HG03135 (cell line): ENCODE results near the gene HIBCH.
"Not testable (repeated sequence)": the region's sequence is repeated elsewhere in the genome, so short reads cannot be mapped to it uniquely, and the experiment has no call there.

Experiments used
- ATAC-seq: cut with Tn5 transposase; IDR thresholded peaks from one replicate; pipeline ENCODE4 v1.9.1; 2021; ENCODE audit warnings: mild to moderate bottlenecking, moderate library complexity; ENCODE audit not compliant: unreplicated experiment

HIBCH gene

DNA sequence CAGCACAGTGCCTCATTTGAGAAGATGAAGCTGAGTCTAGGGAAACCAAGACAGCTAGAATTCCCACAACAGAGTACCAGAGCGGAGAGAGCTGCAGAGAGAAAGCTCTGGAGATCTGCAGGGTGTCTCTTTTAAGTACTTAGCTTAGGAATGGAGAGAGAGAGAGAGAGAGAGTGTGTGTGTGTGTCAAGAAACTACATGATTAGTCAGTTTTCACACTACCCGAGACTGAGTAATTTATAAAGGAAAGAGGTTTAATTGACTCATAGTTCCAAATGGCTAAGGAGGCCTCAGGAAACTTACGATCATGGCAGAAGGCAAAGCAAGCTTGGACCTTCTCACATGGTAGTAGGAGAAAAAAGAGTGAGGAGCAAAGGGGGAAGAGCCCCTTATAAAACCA is 64.0 kb downstream of the HIBCH start:
- ATAC-seq: no peak

DNA sequence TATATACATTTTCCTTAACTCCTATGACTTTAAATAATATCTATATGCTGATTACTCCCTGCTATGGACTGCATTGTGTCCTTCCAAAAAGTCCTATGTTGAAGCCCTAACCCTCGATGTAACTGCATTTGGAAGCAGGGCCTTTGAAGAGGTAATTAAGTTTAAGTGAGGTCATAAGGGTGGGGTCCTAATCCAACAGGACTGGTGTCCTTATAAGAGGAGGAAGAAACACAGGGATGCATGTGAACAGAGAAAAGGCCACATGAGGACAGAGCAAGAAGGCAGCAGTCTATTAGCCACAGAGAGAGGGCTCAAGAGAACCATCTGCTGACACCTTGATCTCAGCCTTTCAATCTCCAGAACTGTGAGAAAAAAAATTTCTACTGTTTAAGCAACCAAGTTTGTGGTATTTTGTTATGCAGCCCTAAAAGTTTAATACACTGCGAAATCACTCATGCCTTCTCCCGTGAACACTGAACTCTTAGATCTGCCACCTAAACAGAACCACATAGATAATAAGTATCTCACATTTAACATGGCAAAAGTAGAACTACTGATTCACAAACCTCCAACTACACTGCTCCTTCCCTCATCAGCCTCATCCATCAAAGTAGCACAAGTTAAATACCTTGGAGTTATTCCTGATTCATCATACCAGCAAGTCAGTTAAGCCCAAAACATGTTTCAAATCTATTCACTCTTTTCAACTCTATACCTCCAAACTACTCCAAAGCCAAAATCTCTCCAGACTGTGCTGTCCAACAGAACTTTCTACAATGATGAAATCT is 65.4 kb downstream of the HIBCH start:
- ATAC-seq: no peak

DNA sequence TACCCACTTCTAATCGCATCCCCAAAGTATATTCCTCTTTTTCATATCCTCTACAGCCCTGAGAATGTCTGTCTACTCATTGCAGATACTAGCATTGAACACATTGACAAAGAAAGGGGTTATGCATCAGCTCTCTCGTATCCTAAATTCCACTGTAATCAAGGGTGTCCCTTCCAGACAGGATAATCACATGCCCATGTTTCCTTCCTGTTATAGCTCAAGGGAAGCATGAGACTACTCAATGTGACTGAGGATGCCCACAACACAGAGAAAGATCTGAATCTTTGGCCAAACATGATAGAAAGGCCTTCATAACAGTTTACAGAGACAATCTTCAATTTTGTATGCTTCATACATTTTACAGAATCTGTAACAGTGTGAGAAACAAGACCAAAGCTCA is 69.2 kb downstream of the HIBCH start:
- no peak for ATAC-seq

DNA sequence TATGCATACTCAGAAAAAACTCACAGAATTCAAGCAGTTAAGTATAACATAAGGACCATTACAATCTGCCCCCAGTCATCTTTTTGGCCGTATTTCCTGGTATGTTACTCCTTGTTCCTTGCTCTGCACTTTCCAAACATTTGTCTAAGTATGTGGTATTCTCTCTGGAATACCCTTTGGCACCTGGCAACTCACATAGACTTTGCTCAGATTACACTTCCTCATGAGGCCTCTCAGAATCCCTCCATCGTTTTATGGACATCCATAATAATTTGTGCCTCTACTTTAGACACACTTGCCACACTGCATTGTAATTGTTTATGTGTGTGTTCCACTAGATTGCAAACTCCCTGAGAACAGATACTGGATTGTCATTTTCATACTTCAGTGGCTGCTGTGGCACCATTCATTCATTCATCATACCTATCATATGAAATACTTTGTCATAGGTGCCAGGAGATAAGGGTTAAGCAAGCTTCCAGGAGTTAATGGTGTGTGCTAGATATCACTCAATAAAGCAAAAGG is 84.0 kb downstream of the HIBCH start:
- no peak for ATAC-seq

DNA sequence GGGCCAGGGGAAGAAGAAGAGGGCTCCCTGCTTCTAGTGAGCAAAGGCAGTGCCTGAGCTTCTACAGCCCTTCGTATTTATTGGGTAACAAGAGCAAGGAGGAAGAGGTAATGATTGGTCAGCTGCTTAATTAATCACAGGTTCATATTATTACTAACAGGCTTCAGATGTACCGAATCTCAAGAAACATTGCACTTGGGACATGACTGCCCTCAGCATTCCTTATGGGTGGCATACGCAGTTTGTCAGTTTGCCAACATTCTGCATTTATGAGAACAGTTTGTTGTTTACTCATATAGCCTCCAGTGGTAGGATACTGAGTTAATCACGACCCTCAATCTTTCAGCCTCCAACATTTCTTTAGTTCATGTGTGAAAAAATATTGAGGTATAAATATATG is 84.5 kb downstream of the HIBCH start:
- ATAC-seq: no peak

DNA sequence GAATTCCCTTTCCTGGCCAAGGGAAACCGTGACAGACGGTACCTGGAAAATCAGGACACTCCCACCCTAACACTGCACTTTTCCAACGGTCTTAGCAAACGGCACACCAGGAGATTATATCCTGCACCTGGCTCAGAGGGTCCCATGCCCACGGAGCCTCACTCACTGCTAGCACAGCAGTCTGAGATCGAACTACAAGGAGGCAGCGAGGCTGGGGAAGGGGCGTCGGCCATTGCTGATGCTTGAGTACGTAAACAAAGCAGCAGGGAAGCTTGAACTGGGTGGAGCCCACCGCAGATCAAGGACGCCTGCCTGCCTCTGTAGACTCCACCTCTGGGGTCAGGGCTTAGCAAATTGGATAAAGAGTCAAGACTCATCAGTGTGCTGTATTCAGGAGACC is 95.6 kb downstream of the HIBCH start:
- not testable (repeated sequence) for ATAC-seq

DNA sequence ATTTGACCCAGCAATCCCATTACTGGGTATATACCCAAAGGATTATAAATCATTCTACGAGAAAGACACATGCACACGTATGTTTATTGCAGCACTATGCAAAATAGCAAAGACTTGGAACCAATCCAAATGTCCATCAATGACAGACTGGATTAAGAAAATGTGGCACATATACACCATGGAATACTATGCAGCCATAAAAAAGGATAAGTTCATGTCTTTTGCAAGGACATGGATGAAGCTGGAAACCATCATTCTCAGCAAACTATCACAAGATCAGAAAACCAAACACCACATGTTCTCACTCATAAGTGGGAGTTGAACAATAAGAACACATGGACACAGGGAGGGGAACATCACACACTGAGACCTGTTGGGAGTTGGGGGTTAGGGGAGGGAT is 96.9 kb downstream of the HIBCH start:
- not testable (repeated sequence) for ATAC-seq

DNA sequence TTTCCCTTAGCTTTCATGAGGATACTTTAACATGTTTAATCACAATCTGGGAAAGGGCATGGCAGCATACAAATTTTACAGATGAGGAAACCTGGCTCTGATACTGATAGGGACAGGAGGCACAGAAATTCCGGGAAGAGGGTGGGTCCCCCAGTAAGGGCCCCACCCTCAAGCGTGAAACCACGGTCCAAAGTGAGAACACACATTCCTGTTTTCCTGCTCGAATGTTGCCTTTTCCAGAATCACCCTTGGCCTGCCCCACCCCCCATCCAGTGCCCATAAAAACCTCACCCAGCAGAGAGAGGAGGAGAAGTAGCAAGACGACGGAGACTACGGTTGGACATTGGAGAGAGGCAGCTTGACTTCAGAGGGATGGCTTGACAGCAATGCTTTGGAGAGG is 98.2 kb downstream of the HIBCH start:
- no peak for ATAC-seq

DNA sequence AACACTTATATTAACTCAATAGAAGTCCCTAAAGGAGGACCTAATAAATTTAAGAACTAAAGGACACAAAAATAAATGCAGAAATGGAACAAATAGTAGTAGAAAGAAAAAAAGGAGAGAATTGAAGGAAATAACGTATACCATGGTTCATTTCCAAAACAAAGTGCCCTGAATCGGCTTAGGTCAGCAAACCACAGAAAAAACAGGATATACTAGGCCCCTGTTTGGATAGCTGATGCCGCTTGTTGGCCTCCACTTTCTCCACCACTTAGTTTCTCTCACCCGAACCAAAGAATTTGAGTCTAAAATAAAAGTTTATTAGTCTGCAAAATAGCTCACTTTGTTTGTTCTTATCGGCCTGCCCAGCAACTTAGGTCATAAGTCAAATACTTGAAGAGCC is 100.4 kb downstream of the HIBCH start:
- ATAC-seq: no peak

DNA sequence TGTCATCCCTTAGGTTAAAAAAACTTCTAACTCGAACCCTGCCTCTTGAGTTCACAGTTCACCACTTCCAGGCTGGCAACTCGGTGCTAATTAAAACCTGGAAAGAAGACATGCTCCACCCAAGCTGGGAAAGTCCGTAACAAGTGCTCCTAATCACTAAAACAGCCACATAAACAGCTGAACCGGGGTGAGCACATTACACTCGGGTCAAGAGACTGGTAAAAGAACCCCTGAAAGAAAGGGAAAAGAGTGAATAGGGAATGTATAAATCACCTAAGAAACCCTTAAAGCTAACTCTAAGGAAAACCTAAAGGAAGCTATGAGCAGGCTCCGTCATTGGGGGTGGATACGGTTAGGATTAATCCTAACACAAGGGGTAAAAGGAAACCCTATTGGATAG is 102.0 kb downstream of the HIBCH start:
- ATAC-seq: no peak

DNA sequence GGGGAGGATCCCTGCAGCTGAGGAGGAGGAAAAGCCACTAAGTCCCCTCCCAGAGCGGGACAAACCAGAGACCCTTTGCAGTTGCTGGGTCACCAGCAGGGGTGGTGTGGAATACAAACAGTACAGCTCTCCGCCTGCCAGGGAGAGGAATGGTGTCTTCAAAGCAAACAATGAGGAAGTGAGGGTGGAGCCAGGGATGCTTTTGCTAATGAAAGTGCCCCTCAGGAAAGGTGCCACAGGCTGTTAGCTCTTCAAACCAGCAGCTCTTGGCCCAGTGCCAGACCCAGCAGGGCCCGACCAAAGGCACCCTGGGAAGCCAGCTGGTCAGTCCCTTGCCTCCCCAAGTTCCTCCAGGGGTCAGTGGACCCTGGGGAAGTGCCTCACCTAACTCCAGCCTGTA is 102.8 kb downstream of the HIBCH start:
- no peak for ATAC-seq

DNA sequence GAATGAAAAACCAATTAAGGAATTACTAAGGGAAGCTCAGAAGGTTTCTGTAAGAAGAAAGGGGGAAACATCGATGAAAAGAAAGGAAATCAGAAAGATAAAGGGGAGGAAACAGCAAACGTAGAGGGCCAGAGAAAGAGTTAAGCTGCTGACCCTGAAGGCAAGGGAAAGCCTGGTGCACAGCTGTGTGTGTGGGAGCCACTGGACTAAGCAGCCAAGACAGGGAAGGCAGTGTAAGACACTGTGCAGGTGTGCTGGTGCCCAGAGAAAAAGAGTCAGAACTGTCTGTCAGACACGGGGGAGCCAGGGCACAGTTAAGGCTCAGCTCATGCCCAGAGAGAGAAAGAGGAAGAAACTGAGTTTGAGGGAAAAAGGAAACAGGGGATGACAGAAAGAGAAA is 104.0 kb downstream of the HIBCH start:
- no peak for ATAC-seq

DNA sequence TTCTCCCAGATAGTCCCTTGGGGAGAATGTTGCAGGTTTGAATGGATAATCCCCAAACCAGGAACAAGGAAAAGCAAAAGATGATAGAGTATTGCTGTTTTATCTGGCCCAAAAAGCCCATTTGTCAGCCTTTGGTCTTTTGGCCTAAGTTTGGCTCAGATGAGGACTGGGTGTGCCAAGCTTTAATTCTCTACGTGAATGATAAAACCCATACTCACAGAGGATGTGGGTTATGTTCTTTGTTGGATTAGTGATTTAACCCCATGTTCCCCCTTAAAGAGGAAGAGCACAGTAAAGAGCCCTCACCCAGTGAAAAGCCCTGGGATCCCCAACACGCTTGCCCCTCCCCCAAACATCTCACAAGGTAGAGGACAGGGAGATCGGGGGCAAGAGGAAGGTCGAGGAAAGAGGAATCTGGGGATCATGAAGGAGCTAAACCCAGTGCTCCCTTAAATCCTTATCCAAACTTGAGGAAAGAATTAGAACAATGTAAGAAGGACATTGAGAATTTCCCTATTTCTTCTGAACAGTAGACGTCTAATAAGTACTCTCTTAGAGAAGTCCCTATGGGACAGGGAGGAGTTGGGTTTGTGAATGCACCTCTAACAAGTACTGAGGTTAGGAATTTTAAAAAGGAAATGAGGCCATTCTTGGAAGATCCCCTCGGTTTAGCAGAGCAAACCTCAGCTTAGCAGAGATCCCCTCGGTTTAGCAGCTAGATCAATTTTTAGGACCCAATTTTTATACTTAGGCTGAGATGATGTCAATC is 105.0 kb downstream of the HIBCH start:
- ATAC-seq: no peak

DNA sequence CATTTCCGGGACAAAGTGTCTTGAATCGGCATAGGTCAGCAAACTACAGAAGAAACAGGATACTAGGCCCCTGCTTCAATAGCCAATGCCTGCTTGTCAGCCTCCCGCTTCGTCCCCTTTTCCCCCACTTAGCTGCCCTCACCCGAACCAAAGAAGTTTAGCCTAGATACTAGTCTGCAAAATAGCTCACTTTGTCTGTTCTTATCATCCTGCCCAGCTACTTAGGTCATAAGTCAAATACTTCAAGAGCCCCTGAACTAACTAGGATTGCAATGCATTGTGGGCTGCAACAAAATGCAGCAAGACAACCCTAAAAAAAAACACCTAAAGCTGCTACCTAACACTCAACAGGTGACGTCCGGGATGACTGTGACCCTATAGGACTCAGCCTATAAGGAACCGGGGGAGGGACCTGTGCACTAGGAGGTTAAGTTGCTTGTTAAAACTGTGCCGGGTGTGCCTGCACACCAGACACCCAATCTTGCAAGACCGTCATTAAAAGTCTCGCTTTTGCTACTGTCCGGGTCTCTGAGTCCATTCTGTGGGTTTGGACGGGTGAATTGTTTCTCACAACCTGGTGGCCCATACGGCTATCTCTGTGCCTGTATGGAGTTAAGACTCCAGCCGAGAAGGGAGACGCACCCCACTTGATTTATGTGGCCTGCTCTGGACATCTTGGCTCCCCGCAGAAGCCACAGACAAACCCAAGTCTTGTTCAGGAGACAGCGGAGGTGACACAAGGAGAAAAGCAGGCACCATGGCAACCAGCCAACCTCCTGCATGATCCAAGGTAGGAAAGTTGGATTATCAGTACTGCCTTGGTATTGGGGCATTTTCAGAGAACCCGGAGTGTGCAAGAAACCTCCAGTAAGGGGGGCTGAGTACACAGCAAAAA is 105.9 kb downstream of the HIBCH start:
- no peak for ATAC-seq

DNA sequence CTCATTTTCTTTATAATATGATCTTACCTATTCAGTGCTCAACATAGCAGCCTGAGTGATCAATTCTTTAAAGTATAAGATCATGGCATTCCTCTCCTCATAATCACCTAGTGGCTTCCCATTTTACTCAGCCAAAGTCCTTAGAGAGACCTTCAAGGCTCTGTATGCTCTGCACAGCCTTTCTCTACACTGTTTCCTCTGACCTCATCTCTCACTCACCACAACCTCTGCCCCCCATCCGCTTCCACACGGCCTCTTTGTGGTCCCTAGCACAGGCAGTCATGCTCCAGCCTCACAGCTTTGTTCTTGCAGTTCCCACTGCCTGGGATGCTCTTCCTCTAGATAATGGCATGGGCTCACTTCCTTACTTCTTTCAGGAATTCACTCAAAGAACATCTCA is 109.2 kb downstream of the HIBCH start:
- ATAC-seq: no peak

DNA sequence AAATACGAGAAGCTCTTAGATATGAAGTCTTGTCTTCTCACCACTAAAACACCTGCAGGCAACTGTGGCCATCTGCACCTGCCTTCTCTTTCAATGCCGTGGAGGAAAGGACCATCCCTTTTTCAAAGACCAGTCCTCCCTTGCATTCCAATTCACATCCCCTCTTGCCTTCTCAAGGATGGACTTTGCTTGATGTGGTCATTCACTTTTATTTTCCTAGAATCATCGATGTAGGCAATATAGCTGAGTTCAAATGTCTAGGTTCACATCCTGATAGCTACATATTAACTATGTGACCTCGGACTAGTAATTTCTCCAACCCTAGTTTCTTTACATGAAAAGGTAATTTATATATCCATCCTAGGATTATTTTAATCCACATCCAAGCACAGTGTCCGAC is 110.1 kb downstream of the HIBCH start:
- ATAC-seq: no peak

DNA sequence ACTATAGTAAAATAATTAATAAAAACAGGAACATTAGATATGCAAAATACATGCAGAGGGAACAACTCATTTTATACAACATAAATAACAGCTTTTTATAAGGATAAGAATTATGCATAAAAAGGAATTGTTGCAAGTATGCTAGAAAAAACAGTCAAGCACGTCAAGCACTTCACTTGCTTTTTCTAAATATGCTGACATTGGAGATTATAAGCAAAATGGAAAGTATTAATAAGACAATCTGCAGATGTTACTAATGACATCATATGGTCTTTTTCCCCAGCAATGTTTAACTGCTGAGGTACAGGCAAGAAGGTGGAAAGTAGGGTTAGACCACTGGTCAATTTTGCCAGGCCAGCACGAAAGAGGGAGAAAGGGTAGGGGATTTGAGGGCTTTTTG is 111.7 kb downstream of the HIBCH start:
- ATAC-seq: no peak

DNA sequence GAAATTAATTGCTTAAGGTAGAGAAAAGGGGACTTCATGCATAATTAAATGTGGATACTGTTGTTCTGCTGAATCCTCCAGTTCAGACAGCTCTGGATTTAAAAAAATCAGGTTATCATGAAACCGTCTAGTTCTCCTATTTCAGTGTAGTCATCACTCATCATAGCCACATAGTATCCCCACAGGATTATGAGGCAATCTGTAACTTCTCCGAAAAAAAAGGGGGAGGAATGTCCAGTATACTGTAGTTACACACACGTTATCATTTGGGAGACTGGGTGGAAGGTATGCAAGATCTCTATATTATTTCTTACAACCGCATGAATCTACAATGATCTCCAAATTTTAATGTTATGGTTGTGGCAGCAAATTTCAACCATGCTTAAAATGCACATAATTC is 114.0 kb downstream of the HIBCH start:
- no peak for ATAC-seq

DNA sequence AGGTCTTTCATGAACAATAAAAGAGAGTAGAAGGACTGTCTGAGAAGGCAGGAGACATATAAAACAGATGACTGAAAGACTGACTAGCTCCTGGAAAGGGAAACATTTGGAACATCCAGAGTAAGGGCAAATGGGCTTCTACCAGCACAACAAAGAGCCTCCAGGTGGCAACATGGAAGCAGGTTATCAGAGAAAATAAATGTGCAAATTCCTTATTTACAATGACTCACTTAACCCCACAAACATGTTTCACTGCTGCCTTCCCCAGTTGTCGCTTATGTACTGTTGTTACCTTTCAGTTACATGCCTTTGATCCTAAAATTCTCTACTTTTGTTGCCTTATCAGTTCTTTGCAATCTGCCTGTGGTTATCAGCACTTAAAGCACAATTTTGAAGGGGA is 117.0 kb downstream of the HIBCH start:
- ATAC-seq: no peak

DNA sequence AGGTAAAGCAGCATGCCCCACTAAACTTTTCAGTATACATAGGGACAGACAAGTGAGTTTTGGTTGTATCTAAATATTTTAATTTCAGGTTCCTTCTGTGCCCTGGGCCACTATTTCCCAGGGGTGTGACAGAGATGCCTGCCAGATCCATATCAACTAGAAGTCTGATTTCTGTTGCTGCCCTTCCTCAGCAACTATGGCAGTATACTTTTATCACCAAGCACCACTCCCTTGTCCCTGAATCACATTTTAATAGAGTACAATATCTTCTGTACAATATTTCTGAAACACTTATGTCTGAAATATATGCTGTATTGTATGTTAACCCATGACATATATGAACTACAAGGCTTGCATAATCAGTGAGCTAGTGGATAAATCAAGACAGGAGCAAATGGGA is 117.6 kb downstream of the HIBCH start:
- no peak for ATAC-seq

DNA sequence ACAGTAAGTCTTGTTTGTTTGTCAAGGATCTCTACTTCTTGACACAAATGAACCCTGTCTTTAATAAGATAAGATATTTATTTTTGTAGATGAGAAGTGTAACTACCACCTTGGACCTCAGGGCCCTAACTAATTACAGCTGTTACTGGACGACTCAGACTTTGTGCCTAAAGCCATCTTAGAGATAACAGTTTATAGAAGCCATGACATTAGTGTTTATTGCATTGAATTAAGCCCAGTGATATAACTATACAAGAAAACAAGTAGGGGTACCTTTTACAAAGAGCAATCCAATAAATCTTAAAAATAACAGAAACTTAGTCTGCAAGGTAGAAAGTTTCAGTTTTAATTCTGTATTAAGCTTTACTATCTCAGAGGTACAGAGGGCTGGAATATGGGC is 119.0 kb downstream of the HIBCH start:
- no peak for ATAC-seq
